NB4 (cell line): ENCODE data around the gene AFAP1L2.

Experiments used
- MYC ChIP-seq: IDR thresholded peaks from 2 replicates; pipeline ENCODE4 v1.6.1; 2011; ENCODE audit warnings: low read depth, low read length
- POLR2A ChIP-seq: IDR thresholded peaks from 2 replicates; pipeline ENCODE4 v1.6.1; 2011; ENCODE audit warnings: mild to moderate bottlenecking; ENCODE audit not compliant: insufficient read length; ENCODE audit errors: extremely low read depth
- TF ChIP-seq, protein P1 (sequence below): IDR thresholded peaks from one replicate; pipeline ENCODE4 v1.5.1; 2012; ENCODE audit warnings: low read depth, low read length

DNA sequence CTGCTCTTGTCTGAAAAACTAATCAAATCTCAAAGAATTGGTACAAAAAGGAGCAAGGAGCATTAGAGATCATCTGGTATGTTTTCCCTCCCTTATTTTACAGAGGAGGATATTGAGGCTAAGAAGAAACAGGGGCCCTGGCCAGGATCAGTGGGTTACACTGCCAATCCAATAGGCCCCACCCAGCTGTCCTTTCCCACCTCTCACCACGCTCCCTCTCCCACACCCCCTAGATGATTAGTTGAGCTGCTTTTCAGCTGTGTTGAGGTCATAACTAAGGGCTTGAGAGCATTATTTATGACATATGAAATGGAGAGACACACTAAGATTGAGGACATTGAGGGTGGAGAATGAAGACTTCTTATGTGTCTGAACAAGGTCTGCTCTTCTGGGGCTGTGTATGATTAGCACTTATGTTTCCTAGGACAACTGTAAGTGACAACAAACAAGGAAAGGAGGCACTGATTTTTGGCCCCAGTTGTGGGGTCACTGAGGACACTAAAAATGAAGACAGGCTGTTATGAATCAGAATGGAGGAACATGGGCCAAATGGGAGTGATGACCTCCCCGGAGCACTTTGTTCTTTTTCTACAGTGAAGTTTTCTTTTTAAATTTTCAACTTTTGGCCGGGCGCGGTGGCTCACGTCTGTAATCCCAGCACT is 138.8 kb downstream of the AFAP1L2 start:
- TF ChIP-seq, protein P1, sequence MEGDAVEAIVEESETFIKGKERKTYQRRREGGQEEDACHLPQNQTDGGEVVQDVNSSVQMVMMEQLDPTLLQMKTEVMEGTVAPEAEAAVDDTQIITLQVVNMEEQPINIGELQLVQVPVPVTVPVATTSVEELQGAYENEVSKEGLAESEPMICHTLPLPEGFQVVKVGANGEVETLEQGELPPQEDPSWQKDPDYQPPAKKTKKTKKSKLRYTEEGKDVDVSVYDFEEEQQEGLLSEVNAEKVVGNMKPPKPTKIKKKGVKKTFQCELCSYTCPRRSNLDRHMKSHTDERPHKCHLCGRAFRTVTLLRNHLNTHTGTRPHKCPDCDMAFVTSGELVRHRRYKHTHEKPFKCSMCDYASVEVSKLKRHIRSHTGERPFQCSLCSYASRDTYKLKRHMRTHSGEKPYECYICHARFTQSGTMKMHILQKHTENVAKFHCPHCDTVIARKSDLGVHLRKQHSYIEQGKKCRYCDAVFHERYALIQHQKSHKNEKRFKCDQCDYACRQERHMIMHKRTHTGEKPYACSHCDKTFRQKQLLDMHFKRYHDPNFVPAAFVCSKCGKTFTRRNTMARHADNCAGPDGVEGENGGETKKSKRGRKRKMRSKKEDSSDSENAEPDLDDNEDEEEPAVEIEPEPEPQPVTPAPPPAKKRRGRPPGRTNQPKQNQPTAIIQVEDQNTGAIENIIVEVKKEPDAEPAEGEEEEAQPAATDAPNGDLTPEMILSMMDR: no peak
- TF ChIP-seq POLR2A (no peak), MYC (no peak)
